ENCODE data around the gene RAB30. TPM values are rescaled to one million over a fixed set of nuclear protein-coding genes. Genes with fewer than 3 reads are reported as not detected.

The RAB30 gene
- polyA plus RNA-seq, 1 experiment: 14.0 TPM

GRCh38 chr11:83027289-83027688 is 44.4 kb downstream of the RAB30 start:
- H3K27me3 ChIP-seq (ENCODE audit: control insufficient read depth, insufficient read depth, low read length): no peaks in the 10 kb centered on the region
- POLR2A ChIA-PET: no interaction called here
- no peak for DNase-seq (ENCODE audit: low read depth)
- H3K36me3 ChIP-seq (ENCODE audit: control insufficient read depth, insufficient read depth, low read length): no peaks in the 10 kb centered on the region
- TF ChIP-seq, protein P1, sequence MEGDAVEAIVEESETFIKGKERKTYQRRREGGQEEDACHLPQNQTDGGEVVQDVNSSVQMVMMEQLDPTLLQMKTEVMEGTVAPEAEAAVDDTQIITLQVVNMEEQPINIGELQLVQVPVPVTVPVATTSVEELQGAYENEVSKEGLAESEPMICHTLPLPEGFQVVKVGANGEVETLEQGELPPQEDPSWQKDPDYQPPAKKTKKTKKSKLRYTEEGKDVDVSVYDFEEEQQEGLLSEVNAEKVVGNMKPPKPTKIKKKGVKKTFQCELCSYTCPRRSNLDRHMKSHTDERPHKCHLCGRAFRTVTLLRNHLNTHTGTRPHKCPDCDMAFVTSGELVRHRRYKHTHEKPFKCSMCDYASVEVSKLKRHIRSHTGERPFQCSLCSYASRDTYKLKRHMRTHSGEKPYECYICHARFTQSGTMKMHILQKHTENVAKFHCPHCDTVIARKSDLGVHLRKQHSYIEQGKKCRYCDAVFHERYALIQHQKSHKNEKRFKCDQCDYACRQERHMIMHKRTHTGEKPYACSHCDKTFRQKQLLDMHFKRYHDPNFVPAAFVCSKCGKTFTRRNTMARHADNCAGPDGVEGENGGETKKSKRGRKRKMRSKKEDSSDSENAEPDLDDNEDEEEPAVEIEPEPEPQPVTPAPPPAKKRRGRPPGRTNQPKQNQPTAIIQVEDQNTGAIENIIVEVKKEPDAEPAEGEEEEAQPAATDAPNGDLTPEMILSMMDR (IDR thresholded peaks at IDR 0.05; ENCODE audit: insufficient read depth, low read depth, low read length): no peak
- CTCF ChIA-PET: no interaction called here
- no peak overlapping the region for H3K4me3 ChIP-seq (ENCODE audit: low read depth, low read length)

GRCh38 chr11:83026229-83026628 is 45.5 kb downstream of the RAB30 start:
- Histone ChIP-seq H3K27me3 (ENCODE audit: control insufficient read depth, insufficient read depth, low read length) (no peaks in the 10 kb centered on the region), H3K4me3 (ENCODE audit: low read depth, low read length) (no peak overlapping the region), H3K36me3 (ENCODE audit: control insufficient read depth, insufficient read depth, low read length) (no peaks in the 10 kb centered on the region)
- POLR2A ChIA-PET: no interaction called here
- DNase-seq (ENCODE audit: low read depth): no peak
- TF ChIP-seq, protein P1 (IDR thresholded peaks at IDR 0.05; ENCODE audit: insufficient read depth, low read depth, low read length): no peak
- CTCF ChIA-PET: interaction anchor here (0.6 kb wide), 1 partner anchor 21 kb away, joined by 3 read pairs; no protein-coding TSS in a partner anchor

GRCh38 chr11:83025267-83025704 is 46.4 kb downstream of the RAB30 start:
- CTCF ChIA-PET: interaction anchor here (1.3 to 1.8 kb wide), 2 partner anchors 8 to 10 kb away, joined by 5 to 6 read pairs; no protein-coding TSS in a partner anchor
- POLR2A ChIA-PET: interaction anchor here (0.6 kb wide), 1 partner anchor 9 kb away, joined by 3 read pairs; no protein-coding TSS in a partner anchor
- H3K27me3 ChIP-seq (ENCODE audit: control insufficient read depth, insufficient read depth, low read length): no peaks in the 10 kb centered on the region
- no peak overlapping the region for H3K4me3 ChIP-seq (ENCODE audit: low read depth, low read length)
- H3K36me3 ChIP-seq (ENCODE audit: control insufficient read depth, insufficient read depth, low read length): peaks cover 2% of the 10 kb centered on the region; the same call in 1 of the 2 replicates
- no peak for DNase-seq (ENCODE audit: low read depth)
- TF ChIP-seq, protein P1 (IDR thresholded peaks at IDR 0.05; ENCODE audit: insufficient read depth, low read depth, low read length): no peak

DNA sequence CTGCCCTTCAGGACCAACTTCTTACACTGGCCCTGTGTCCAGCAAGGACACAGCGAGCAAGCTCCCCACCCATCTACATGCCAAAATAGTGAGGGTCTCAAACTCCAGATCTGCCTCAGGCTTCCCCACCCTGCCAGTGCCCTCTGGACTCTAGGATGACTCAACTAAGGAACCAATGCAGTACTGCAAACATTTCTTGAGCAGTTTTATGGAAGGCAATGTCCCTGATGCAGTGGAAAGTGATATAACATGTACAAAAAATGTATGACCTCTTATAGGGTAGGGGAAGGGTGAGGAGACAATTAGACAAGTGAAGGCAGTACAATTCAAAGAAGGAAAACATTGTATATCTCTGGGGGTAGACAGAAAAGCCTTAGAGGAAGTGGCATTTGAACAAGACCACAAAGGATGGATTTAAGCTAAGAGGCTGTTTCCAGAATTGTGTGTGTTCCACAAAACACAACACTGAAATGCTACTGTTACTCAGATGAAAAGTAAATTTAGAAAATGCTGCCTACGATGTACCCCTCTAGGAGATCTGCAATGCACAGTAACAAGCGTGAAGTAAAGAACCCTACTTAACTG is 47.3 kb downstream of the RAB30 start:
- ChIA-PET POLR2A (no interaction called here), CTCF (interaction anchor here (1.8 kb wide), 1 partner anchor 9 kb away, joined by 6 read pairs; no protein-coding TSS in a partner anchor)
- no peak overlapping the region for H3K4me3 ChIP-seq (ENCODE audit: low read depth, low read length)
- H3K36me3 ChIP-seq (ENCODE audit: control insufficient read depth, insufficient read depth, low read length): peaks cover 2% of the 10 kb centered on the region; the same call in 1 of the 2 replicates
- TF ChIP-seq, protein P1 (IDR thresholded peaks at IDR 0.05; ENCODE audit: insufficient read depth, low read depth, low read length): no peak
- no peaks in the 10 kb centered on the region for H3K27me3 ChIP-seq (ENCODE audit: control insufficient read depth, insufficient read depth, low read length)
- DNase-seq (ENCODE audit: low read depth): no peak

DNA sequence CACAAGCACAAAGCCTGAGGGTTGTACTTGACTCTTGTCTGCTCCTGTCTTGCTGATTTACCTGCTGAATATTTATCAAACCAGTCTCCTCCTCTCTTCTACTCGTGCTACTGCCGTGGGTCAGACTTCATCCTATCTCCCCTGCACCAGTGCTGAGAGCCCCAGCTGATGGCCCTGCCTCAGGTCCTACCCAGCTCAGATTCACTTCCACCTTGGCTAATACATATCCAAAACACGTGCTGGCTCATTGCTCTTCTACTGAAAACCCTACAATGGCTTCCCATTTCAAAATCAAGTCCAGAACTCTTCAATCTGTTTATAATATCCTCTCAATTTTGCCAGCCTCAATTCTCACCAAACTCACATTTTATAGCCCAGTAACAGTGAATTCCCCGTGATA is 48.3 kb downstream of the RAB30 start:
- no peak for DNase-seq (ENCODE audit: low read depth)
- Histone ChIP-seq H3K4me3 (ENCODE audit: low read depth, low read length) (no peak overlapping the region), H3K27me3 (ENCODE audit: control insufficient read depth, insufficient read depth, low read length) (no peaks in the 10 kb centered on the region), H3K36me3 (ENCODE audit: control insufficient read depth, insufficient read depth, low read length) (peaks cover 2% of the 10 kb centered on the region; the same call in 1 of the 2 replicates)
- TF ChIP-seq, protein P1 (IDR thresholded peaks at IDR 0.05; ENCODE audit: insufficient read depth, low read depth, low read length): no peak
- ChIA-PET CTCF (no interaction called here), POLR2A (no interaction called here)
